ENCODE data around the gene KCNV2. TPM values are rescaled to one million over a fixed set of nuclear protein-coding genes. Genes with fewer than 3 reads are reported as not detected.

KCNV2 gene
- total and polyA plus RNA-seq, 2 experiments from 2014 or later, result 0.60 TPM; not detected in 1

GRCh38 chr9:2674141-2674824, 43.0 kb upstream of the KCNV2 start:
- no peaks in the 10 kb centered on the region for H3K36me3 Mint-ChIP-seq (ENCODE audit: low read depth)
- H2AFZ ChIP-seq, result no peak overlapping the region
- no peak overlapping the region for H3K27ac ChIP-seq (ENCODE audit: low read depth)
- no peaks in the 10 kb centered on the region for H4K20me1 ChIP-seq (replicated peaks; ENCODE audit: insufficient read depth)
- no peak overlapping the region for H3K27ac Mint-ChIP-seq
- ATAC-seq (no peak), DNase-seq (ENCODE audit: low spot score) (no peak)
- H3K9me2 ChIP-seq (ENCODE audit: insufficient read depth), result no peaks in the 10 kb centered on the region
- H3K4me1 Mint-ChIP-seq, result peaks cover 16% of the 10 kb centered on the region
- H3K9me3 Mint-ChIP-seq, result no peaks in the 10 kb centered on the region
- peaks cover 21% of the 10 kb centered on the region for H3K4me1 ChIP-seq (ENCODE audit: insufficient read depth)
- H3K4me2 ChIP-seq, result no peak overlapping the region
- H3F3A ChIP-seq (replicated peaks; ENCODE audit: low read depth), result no peaks in the 10 kb centered on the region
- H3K79me2 ChIP-seq (replicated peaks; ENCODE audit: insufficient read depth), result no peaks in the 10 kb centered on the region
- H3K4me3 ChIP-seq, result no peak overlapping the region
- no peaks in the 10 kb centered on the region for H3K27me3 Mint-ChIP-seq (ENCODE audit: insufficient read depth, low read depth, poor library complexity)
- H3K4me3 Mint-ChIP-seq, result no peak overlapping the region
- TF ChIP-seq REST (IDR thresholded peaks at IDR 0.05; ENCODE audit: unreplicated experiment) (no peak), CREB1 (CRISPR knock-in tag; IDR thresholded peaks at IDR 0.05; ENCODE audit: low read depth) (no peak), EZH2phosphoT487 (IDR thresholded peaks at IDR 0.05; ENCODE audit: unreplicated experiment) (no peak), ZNF114 (CRISPR knock-in tag; IDR thresholded peaks at IDR 0.05) (no peak), ETS1 (IDR thresholded peaks at IDR 0.05) (no peak), JUNB (IDR thresholded peaks at IDR 0.05; ENCODE audit: unreplicated experiment) (no peak), EZH2 (IDR thresholded peaks at IDR 0.05; ENCODE audit: low read depth, unreplicated experiment) (no peak)
- H3K27me3 ChIP-seq (ENCODE audit: insufficient read depth), result no peaks in the 10 kb centered on the region
- no peaks in the 10 kb centered on the region for H3K36me3 ChIP-seq (ENCODE audit: insufficient read depth)

GRCh38 chr9:2675834-2676233, 41.5 kb upstream of the KCNV2 start:
- TF ChIP-seq ZNF114 (CRISPR knock-in tag; IDR thresholded peaks at IDR 0.05) (no peak), STAT1 (IDR thresholded peaks at IDR 0.05; ENCODE audit: unreplicated experiment) (no peak), ZNF331 (CRISPR knock-in tag; IDR thresholded peaks at IDR 0.05; ENCODE audit: low read depth) (no peak)
- no peak overlapping the region for H3K4me3 Mint-ChIP-seq
- Histone ChIP-seq H3K4me2 (no peak overlapping the region), H3K36me3 (ENCODE audit: insufficient read depth) (no peaks in the 10 kb centered on the region), H3K27me3 (ENCODE audit: insufficient read depth) (no peaks in the 10 kb centered on the region), H3K4me1 (ENCODE audit: insufficient read depth) (peaks cover 21% of the 10 kb centered on the region), H3F3A (replicated peaks; ENCODE audit: low read depth) (no peaks in the 10 kb centered on the region), H3K9me2 (ENCODE audit: insufficient read depth) (no peaks in the 10 kb centered on the region; the same call in 1 of the 2 replicates), H4K20me1 (replicated peaks; ENCODE audit: insufficient read depth) (no peaks in the 10 kb centered on the region), H2AFZ (no peak overlapping the region), H3K79me2 (replicated peaks; ENCODE audit: insufficient read depth) (no peaks in the 10 kb centered on the region), H3K27ac (ENCODE audit: low read depth) (no peak overlapping the region), H3K4me3 (no peak overlapping the region)
- no peaks in the 10 kb centered on the region for H3K9me3 Mint-ChIP-seq
- H3K36me3 Mint-ChIP-seq (ENCODE audit: low read depth), result no peaks in the 10 kb centered on the region
- H3K27me3 Mint-ChIP-seq (ENCODE audit: insufficient read depth, low read depth, poor library complexity), result no peaks in the 10 kb centered on the region
- no peak for DNase-seq (ENCODE audit: low spot score)
- peaks cover 16% of the 10 kb centered on the region for H3K4me1 Mint-ChIP-seq
- no peak overlapping the region for H3K27ac Mint-ChIP-seq
- no peak for ATAC-seq

Measured in GM23338 (cell line).